T-helper 17 cell (primary cell): ENCODE data around the gene TSPAN33. TPM values are rescaled to one million over a fixed set of nuclear protein-coding genes. Genes with fewer than 3 reads are reported as not detected.
"Not testable (repeated sequence)": the region's sequence is repeated elsewhere in the genome, so short reads cannot be mapped to it uniquely, and the experiment has no call there.

Experiments used
- ATAC-seq: fragments of 150-1000 bp; cut with Tn5 transposase; 2 replicates; pipeline ENCODE4 v1.10.0; 2021; ENCODE audit warnings: mild to moderate bottlenecking, moderate library complexity
- DNase-seq, 3 donors: peaks; one replicate each; pipeline versions ENCODE4 v3.0.0 to v3.0.0-alpha.2; 2020 to 2021
- H3K9me3 ChIP-seq: one replicate; pipeline ENCODE4 v1.7.0; 2013; ENCODE audit warnings: low read length, mild to moderate bottlenecking; ENCODE audit not compliant: control insufficient read depth, poor library complexity, severe bottlenecking
- H3K27ac Mint-ChIP-seq: one replicate; pipeline ENCODE4 v1.8.0; 2022; ENCODE audit warnings: mild to moderate bottlenecking, moderate library complexity, mixed read lengths
- H3K27me3 Mint-ChIP-seq: one replicate; pipeline ENCODE4 v1.8.0; 2022; ENCODE audit warnings: mixed read lengths
- H3K36me3 Mint-ChIP-seq: one replicate; pipeline ENCODE4 v1.8.0; 2022; ENCODE audit warnings: low read depth, mixed read lengths
- H3K4me1 Mint-ChIP-seq: one replicate; pipeline ENCODE4 v1.8.0; 2022; ENCODE audit warnings: mild to moderate bottlenecking, mixed read lengths
- H3K4me3 Mint-ChIP-seq: one replicate; pipeline ENCODE4 v1.8.0; 2022; ENCODE audit warnings: mild to moderate bottlenecking, moderate library complexity, mixed read lengths
- total RNA-seq, 4 donors: library from RNA in 2 of 4; stranded (reverse) in 2 of 4; gene quantifications; one replicate each; pipeline ENCODE4 v1.2.3 and lab custom pipeline; 2022 to 2026

TSPAN33 gene
- total RNA-seq, 2 donors from 2014 or later: 3.8 to 68.8 TPM

DNA sequence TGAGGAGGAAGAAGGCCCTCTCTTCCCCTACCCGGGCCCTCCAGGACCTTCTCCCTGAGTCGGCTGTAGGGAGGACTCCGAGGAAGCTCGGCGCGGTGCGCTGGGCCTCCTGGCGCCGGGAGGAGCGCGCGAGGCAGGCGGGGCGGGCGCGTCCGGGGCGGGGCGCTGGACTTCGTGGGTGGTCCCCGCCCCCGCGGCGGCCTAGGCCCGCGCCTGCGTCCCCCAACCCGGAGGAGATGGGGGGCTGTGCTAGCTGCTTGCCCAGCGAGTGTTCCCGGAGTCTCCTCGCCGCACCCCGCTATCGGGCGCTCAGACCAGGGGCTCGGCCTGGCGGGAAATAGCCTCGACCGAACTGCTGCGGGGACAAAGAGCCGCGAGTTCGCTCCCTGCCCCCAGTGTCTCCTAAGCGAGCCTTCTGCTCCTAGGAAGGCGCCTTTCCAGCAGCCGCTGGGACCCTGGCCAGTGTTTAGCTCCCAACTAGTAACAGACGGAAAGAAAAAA is 24.7 kb downstream of the TSPAN33 start:
- Mint-ChIP-seq H3K36me3 (peaks cover 3% of the 10 kb centered on the region), H3K27ac (no peak overlapping the region), H3K4me1 (peaks cover 8% of the 10 kb centered on the region), H3K27me3 (peaks cover 35% of the 10 kb centered on the region), H3K4me3 (peak overlapping the region; percentile 77)
- H3K9me3 ChIP-seq: no peaks in the 10 kb centered on the region
- ATAC-seq (peak; percentile 65), DNase-seq (no peak)

DNA sequence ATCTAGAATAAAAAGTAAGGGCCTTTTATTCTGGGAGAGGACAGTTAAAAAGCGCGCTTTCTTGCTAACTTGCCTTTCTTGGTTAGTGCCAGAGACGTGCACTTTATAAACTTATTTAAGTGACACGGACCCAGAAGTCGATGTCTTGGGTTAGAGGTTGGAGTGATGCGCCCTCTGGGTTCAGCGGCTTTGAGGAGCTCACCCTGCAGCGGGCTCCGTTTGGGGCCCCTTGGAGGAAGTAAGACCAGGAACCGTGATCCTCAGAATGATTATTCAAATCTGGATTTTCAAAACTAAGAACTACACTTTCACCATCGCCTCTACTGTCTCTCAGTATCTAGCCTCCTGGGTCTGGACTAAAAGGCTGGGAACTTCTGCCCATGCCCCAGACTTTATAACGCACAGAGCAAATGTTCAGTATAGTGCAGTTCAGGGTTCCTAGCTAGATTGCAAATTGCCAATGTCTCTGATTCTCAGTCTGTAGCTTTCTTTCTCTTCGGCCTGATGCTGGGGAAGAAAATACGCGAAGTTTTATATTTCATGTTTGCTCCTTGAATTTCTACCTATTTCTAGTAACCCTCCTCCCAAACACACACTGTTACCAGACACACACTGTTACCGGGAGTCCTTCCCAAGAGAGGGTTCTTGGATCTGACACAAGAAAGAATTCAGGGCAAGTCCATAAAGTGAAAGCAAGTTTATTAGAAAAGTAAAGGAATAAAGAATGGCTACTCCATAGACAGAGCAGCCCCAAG is 25.4 kb downstream of the TSPAN33 start:
- Mint-ChIP-seq H3K36me3 (peaks cover 3% of the 10 kb centered on the region), H3K27me3 (peaks cover 34% of the 10 kb centered on the region), H3K27ac (no peak overlapping the region), H3K4me3 (peak overlapping the region; percentile 77), H3K4me1 (peaks cover 8% of the 10 kb centered on the region)
- ATAC-seq (peak; percentile 47), DNase-seq (no peak)
- no peaks in the 10 kb centered on the region for H3K9me3 ChIP-seq

DNA sequence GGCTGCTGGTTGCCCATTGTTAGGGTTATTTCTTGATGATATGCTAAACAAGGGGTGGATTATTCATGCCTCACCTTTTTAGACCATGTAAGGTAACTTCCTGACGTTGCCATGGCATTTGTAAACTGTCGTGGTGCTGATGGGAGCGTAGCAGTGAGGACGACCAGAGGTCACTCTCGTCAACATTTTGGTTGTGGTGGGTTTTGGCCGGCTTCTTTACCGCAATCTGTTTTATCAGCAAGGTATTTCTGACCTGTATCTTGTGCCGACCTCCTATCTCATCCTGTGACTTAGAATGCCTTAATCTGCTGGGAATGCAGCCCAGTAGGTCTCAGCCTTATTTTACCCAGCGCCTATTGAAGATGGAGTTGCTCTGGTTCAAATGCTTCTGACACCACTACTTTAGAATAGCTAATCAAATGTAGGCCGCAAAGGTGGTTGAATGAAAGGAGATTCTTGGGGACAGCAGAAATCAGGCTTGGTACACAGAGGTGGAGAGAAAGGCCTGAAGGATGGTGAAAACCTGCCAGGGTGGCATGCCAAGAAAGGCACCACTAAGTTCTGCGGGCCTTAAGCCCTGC is 26.0 kb downstream of the TSPAN33 start:
- Mint-ChIP-seq H3K36me3 (no peaks in the 10 kb centered on the region), H3K4me3 (no peak overlapping the region), H3K27ac (no peak overlapping the region), H3K4me1 (peaks cover 7% of the 10 kb centered on the region), H3K27me3 (peaks cover 28% of the 10 kb centered on the region)
- ATAC-seq: no peak
- DNase-seq: no peak
- no peaks in the 10 kb centered on the region for H3K9me3 ChIP-seq

DNA sequence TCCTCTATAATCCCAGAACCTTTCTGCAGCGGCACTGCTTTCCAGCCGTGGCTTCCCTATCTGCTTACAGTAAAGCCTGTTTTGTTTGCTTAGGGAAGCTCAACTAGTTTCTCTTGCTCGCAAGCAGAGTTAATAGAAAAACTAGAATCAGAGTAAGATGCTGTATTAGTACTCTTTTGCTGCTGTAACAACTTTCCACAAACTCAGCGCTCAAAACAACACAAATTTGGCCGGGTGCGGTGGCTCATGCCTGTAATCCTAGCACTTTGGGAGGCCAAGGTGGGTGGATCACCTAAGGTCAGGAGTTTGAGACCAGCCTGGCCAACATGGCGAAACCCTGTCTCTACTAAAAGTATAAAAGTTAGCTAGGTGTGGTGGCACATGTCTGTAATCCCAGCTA is 29.4 kb downstream of the TSPAN33 start:
- H3K36me3 Mint-ChIP-seq, ATAC-seq, H3K9me3 ChIP-seq, DNase-seq, H3K4me1 Mint-ChIP-seq, H3K27ac Mint-ChIP-seq, H3K4me3 Mint-ChIP-seq: not testable (repeated sequence)
- peaks cover 17% of the 10 kb centered on the region for H3K27me3 Mint-ChIP-seq

DNA sequence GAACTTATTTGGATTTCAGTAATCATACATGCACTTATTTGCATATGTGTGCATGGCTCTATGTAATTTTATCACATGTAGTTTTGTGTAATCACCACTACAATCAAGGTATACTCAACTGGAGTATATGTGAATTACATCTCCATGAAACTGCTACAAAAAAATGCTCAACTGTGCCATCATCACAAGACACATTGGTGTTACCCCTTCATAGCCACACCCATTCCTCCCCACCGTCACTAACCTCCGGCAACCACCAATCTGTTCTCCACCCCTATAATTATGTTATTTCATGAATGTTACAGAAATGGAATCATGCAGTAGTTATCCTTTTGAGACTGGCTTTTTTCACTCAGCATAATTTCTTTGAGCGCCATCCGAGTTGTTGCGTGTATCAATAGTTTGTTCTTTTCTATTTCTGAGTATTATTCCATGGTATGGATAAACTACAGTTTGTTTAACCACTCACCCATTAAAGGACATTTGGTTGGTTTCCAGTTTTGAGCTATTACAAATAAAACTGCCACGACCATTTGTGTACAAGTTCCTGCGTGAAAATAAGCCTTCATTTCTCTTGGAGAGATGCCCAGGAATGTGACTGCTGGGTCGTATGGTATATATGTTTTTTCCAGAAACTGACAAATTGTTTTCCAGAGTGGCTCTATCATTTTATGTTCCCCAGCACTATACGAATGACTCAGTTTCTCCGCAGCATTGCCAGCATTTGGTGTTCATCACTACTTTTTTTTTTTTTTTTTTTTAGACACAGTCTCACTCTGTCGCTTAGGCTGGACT is 32.6 kb downstream of the TSPAN33 start:
- H3K9me3 ChIP-seq: no peaks in the 10 kb centered on the region
- no peak overlapping the region for H3K27ac Mint-ChIP-seq
- H3K4me1 Mint-ChIP-seq: no peaks in the 10 kb centered on the region
- H3K36me3 Mint-ChIP-seq: no peaks in the 10 kb centered on the region
- DNase-seq: no peak
- H3K27me3 Mint-ChIP-seq: peaks cover 28% of the 10 kb centered on the region
- no peak for ATAC-seq
- no peak overlapping the region for H3K4me3 Mint-ChIP-seq

DNA sequence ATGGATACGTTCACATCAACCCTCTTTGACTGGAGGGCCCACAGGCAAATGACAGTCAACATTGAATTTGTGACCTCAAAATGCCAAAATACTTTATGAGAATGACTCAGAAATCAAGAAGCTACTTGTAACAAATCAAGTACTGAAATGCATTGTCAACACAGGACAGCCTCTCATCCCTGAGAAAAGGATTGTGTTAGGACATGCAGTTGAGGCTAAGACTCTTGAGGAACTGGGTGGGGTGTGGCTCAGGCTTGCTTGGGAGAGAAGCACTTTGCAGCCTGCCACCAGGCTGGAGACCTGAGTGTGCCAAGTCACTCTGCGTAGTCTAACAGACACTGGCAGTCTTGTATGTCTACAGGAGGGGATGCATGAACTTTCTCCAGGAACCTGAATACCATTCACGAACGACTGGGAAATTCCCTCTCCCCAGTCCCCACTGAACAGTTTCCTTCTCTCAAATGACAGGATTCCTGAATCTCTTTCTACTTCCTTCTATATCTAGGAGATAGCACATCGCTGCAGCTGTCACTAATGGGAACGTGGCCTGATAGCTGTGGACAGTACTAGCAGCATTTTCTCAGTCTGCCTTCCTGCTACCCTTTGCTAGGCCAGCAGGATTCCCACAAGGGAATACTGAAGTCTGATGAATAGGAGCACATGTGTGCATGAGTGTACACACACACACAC is 40.6 kb downstream of the TSPAN33 start:
- H3K36me3 Mint-ChIP-seq: peaks cover 5% of the 10 kb centered on the region
- H3K4me1 Mint-ChIP-seq: peaks cover 12% of the 10 kb centered on the region
- no peak overlapping the region for H3K27ac Mint-ChIP-seq
- H3K27me3 Mint-ChIP-seq: peaks cover 54% of the 10 kb centered on the region
- H3K9me3 ChIP-seq: no peaks in the 10 kb centered on the region
- no peak for DNase-seq
- no peak for ATAC-seq
- no peak overlapping the region for H3K4me3 Mint-ChIP-seq

DNA sequence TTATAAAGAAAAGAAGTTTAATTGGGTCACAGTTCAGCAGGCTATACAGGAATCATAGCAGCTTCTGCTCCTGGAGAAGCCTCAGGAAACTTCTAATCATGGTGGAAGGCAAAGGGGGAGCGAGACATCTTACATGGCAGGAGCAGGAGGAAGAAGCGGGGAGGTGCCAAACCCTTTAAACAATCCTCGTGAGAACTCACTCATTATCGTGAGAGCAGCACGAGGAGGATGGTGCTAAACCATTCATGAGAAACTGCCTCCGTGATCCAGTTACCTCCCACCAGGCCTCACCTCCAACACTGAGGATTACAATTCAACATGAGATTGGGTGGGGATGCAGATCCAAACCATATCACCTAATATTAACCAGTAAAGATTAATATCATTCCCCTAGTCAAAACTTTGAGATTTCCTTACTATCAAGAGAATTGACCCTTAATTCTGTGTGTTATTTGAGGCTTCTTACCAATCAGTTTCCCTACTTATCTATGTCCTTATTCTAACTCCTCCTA is 42.3 kb downstream of the TSPAN33 start:
- DNase-seq (no peak), ATAC-seq (no peak)
- Mint-ChIP-seq H3K27ac (no peak overlapping the region), H3K36me3 (peaks cover 5% of the 10 kb centered on the region), H3K4me3 (no peak overlapping the region), H3K4me1 (peaks cover 12% of the 10 kb centered on the region), H3K27me3 (peaks cover 56% of the 10 kb centered on the region)
- no peaks in the 10 kb centered on the region for H3K9me3 ChIP-seq

DNA sequence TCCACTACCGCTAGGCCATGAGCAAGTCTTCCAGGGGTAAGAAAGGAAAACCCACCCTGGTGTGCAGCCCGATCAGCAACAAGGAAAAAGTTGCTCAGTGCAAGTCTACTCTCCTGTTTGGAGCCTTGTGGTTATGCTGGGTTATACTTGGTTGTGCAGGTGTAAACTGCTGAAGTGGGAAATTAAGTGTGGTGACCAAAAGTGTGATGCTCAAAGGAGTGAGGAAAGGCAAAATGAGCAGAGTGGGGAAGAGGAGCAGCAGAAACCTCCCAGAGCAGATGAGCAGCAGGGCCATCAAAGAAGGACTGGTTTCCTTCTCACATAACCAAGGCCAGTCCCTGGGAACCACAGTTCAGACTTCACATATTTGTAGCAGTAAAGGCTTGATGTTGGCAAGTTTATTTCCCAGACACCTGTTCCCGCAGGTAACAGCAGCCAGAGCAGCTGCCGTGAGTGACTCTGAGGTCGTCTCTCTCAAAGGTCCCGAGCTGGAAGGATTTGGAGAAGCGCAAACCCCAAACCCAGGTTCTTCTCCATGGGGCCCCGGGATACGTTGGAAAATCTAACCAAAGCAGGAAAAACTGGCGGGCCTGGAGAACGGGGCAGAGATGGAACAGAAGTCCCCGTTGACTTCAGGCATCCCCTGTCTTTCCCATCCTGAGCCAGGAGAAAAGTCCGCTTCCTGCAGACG is 43.3 kb downstream of the TSPAN33 start:
- no peak for DNase-seq
- H3K36me3 Mint-ChIP-seq: peaks cover 7% of the 10 kb centered on the region
- H3K27ac Mint-ChIP-seq: no peak overlapping the region
- H3K4me1 Mint-ChIP-seq: peaks cover 12% of the 10 kb centered on the region
- H3K9me3 ChIP-seq: no peaks in the 10 kb centered on the region
- ATAC-seq: no peak
- H3K4me3 Mint-ChIP-seq: peak overlapping the region; percentile 89
- H3K27me3 Mint-ChIP-seq: peaks cover 64% of the 10 kb centered on the region

DNA sequence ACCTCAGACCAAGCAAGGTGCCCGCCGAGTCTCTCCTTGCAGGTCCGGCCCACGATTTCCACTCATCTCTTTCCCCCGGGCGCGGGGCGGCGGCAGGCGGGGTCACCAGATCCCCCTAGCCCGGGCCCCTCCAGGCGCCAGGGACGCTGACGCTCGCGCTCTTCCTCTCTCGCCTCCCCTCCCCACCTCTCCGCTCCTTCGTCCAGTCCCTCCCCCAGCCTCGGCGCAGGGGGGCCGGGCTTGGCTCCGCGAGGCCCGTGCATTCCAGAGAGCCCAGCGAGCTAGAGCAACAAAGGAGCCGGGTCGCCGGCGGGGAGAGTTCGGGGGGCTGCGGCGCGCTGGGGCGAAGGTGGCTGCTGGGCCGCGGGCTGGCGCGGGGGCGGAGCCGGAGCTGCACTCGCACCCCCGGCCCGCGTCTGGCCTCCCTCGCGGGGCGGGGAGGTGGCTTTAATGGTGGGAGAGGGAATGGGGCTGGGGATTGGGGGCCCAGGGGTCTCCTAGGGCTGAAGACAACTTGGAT is 43.9 kb downstream of the TSPAN33 start, which contains the start of gene SMO:
Gene SMO (plus strand): TSS at position 262 of the 520 bp plus-strand sequence. CDS start 519 bp downstream, outside the sequence.
- H3K9me3 ChIP-seq: no peaks in the 10 kb centered on the region
- H3K36me3 Mint-ChIP-seq: peaks cover 7% of the 10 kb centered on the region
- H3K4me1 Mint-ChIP-seq: peaks cover 12% of the 10 kb centered on the region
- no peak within 1 kb of the TSS for H3K27ac Mint-ChIP-seq
- peak within 1 kb of the TSS; percentile 89 for H3K4me3 Mint-ChIP-seq
- ATAC-seq: peak; percentile 44
- no peak for DNase-seq
- H3K27me3 Mint-ChIP-seq: peaks cover 70% of the 10 kb centered on the region

DNA sequence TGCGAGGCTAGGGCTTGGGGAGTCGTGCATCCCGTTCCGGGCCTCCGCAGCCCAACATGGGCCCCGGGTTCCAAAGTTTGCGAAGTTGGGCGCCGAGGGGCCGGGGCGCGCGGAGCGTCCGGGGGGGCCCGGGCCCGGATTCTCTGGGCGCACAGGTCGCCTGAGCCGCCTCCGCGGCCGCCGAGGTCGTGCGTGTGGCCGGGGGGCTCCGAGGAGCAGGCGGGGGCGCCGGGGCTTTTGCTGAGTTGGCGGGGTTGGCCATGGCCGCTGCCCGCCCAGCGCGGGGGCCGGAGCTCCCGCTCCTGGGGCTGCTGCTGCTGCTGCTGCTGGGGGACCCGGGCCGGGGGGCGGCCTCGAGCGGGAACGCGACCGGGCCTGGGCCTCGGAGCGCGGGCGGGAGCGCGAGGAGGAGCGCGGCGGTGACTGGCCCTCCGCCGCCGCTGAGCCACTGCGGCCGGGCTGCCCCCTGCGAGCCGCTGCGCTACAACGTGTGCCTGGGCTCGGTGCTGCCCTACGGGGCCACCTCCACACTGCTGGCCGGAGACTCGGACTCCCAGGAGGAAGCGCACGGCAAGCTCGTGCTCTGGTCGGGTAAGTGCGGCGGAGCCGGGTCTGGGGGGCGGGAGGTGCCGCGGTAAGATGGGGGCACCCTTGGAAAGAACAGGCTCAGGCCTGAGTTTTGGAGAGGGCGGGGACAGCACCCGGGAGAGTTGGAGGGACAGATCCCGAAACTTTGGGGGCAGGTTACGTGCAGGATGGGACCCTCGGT is 44.6 kb downstream of the TSPAN33 start:
- DNase-seq: no peak
- peaks cover 12% of the 10 kb centered on the region for H3K4me1 Mint-ChIP-seq
- ATAC-seq: peak; percentile 20
- H3K36me3 Mint-ChIP-seq: peaks cover 7% of the 10 kb centered on the region
- H3K9me3 ChIP-seq: no peaks in the 10 kb centered on the region
- peaks cover 70% of the 10 kb centered on the region for H3K27me3 Mint-ChIP-seq
- no peak overlapping the region for H3K27ac Mint-ChIP-seq
- H3K4me3 Mint-ChIP-seq: peak overlapping the region; percentile 89

DNA sequence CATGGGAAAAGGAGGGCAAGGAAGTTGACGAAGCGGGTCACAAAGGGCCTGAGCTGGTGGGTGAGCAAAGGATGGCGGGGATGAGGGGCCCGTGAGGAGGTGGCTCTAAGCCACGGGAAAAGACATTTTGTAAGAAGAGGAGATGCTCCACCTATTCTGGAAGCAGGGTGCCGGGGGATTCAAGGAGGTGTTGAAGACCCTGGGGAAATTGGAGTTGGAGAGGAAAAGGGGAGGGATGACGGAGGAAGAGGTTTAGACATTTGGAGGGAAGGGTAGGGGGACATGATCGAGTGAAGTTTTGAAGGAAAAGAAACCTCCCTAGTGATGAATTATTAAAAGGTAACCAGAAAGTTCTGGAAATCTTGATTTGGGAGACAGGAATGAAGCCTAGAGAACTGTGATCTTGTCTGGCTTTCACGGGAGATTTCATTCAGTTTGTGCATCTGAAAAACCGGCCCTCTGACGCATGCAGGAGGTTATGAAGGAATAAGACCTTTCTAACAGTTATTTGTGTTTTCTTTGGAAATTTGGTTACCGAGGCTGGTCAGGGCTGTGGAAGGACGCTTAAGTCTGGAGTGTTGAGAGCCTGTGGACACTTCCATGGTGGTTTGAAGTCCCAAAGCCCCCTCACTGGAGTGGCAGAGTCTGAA is 45.3 kb downstream of the TSPAN33 start:
- H3K36me3 Mint-ChIP-seq: peaks cover 7% of the 10 kb centered on the region
- no peak overlapping the region for H3K27ac Mint-ChIP-seq
- peaks cover 64% of the 10 kb centered on the region for H3K27me3 Mint-ChIP-seq
- H3K4me3 Mint-ChIP-seq: peak overlapping the region; percentile 85
- ATAC-seq (no peak), DNase-seq (no peak)
- no peaks in the 10 kb centered on the region for H3K9me3 ChIP-seq
- H3K4me1 Mint-ChIP-seq: peaks cover 12% of the 10 kb centered on the region
